Measurements from ENCODE around the gene MRPL12.

GRCh38 chr17:81673561-81674258 lies 29.5 kb upstream of the MRPL12 start:
- TF ChIP-seq RAD21 (IDR thresholded peaks at IDR 0.05; ENCODE audit: low read depth) (no peak), POLR2AphosphoS5 (IDR thresholded peaks at IDR 0.05; ENCODE audit: low read depth, low read length) (0 out of 2 replicates have a peak, but pooled peaks have one; percentile 15), CTCF (IDR thresholded peaks at IDR 0.05 in 2 of 3, conservative IDR thresholded peaks at IDR 0.05 in 1 of 3; ENCODE audit: borderline replicate concordance in 1 of 3, insufficient read depth in 1 of 3, low read depth in 2 of 3, low read length in 2 of 3) (no peak), REST (IDR thresholded peaks at IDR 0.05; ENCODE audit: low read depth) (no peak)

Measured in HCT116 (cell line).